WTC11 (cell line): ENCODE data around the gene C13orf46. TPM values are rescaled to one million over a fixed set of nuclear protein-coding genes. Genes with fewer than 3 reads are reported as not detected.

Experiments
- ATAC-seq: fragments of 200-7000 bp; cut with Tn5 transposase; 2 replicates; pipeline ENCODE4 v1.10.0; 2021; ENCODE audit warnings: mild to moderate bottlenecking, moderate library complexity
- CTCF ChIA-PET: fragments of 300-600 bp; sonication (Branson Sonifier 250); formaldehyde crosslinking; loops from one replicate; lab custom pipeline; 2021; ENCODE audit warnings: antibody characterized with exemption; lab: Charles Lee
- POLR2A ChIA-PET: fragments of 350-600 bp; sonication (Branson Sonifier 250); formaldehyde crosslinking; loops from one replicate; lab custom pipeline; 2021; ENCODE audit warnings: antibody characterized with exemption; lab: Charles Lee
- DNase-seq: peaks from one replicate; pipeline ENCODE4 v3.0.0; 2021; ENCODE audit warnings: low spot score
- H3K27ac Mint-ChIP-seq: 2 replicates; pipeline ENCODE4 v1.8.0; 2021; ENCODE audit warnings: mixed read lengths
- H3K27me3 Mint-ChIP-seq: 2 replicates; pipeline ENCODE4 v1.8.0; 2021; ENCODE audit warnings: low read depth, mild to moderate bottlenecking, moderate library complexity, mixed read lengths
- H3K36me3 Mint-ChIP-seq: 2 replicates; pipeline ENCODE4 v1.8.0; 2021; ENCODE audit warnings: mixed read lengths
- H3K4me1 Mint-ChIP-seq: 2 replicates; pipeline ENCODE4 v1.8.0; 2022; ENCODE audit warnings: mixed read lengths
- H3K4me3 Mint-ChIP-seq: 2 replicates; pipeline ENCODE4 v1.8.0; 2021; ENCODE audit warnings: mild to moderate bottlenecking, moderate library complexity, mixed read lengths
- H3K9me3 Mint-ChIP-seq: 2 replicates; pipeline ENCODE4 v1.8.0; 2021; ENCODE audit warnings: mixed read lengths
- ATF1 ChIP-seq: sonication (generic); formaldehyde crosslinking; IDR thresholded peaks from 2 replicates; pipeline ENCODE4 v1.8.1; 2023; ENCODE audit warnings: mild to moderate bottlenecking, moderate library complexity, missing genetic modification reagents
- ATF2 ChIP-seq: sonication (generic); formaldehyde crosslinking; IDR thresholded peaks from 2 replicates; pipeline ENCODE4 v1.8.1; 2022; ENCODE audit warnings: low read depth, missing genetic modification reagents, borderline replicate concordance
- ELF4 ChIP-seq: sonication (generic); formaldehyde crosslinking; IDR thresholded peaks from 2 replicates; pipeline ENCODE4 v1.8.1; 2022; ENCODE audit warnings: low read depth, mild to moderate bottlenecking, moderate library complexity, missing genetic modification reagents
- HMGXB4 ChIP-seq: sonication (generic); formaldehyde crosslinking; IDR thresholded peaks from 2 replicates; pipeline ENCODE4 v1.8.1; 2023; ENCODE audit warnings: mild to moderate bottlenecking, moderate library complexity, missing genetic modification reagents
- MYBL2 ChIP-seq: sonication (generic); formaldehyde crosslinking; IDR thresholded peaks from 2 replicates; pipeline ENCODE4 v1.8.1; 2023; ENCODE audit warnings: mild to moderate bottlenecking, moderate library complexity, missing genetic modification reagents
- NFE2L1 ChIP-seq: sonication (generic); formaldehyde crosslinking; IDR thresholded peaks from 2 replicates; pipeline ENCODE4 v1.8.1; 2023; ENCODE audit warnings: missing genetic modification reagents
- NR3C1 ChIP-seq: sonication (generic); formaldehyde crosslinking; conservative IDR thresholded peaks from 2 replicates; pipeline ENCODE4 v1.8.1; 2023; ENCODE audit warnings: low read depth, mild to moderate bottlenecking, missing genetic modification reagents
- PRRX2 ChIP-seq: fragments of 250-450 bp; sonication (Bioruptor Pico); IDR thresholded peaks from 2 replicates; pipeline ENCODE4 v1.8.0; 2021; ENCODE audit warnings: mild to moderate bottlenecking
- STAT6 ChIP-seq: sonication (generic); formaldehyde crosslinking; conservative IDR thresholded peaks from 2 replicates; pipeline ENCODE4 v1.8.1; 2023; ENCODE audit warnings: mild to moderate bottlenecking, low read depth, missing genetic modification reagents, moderate library complexity
- USF1 ChIP-seq: sonication (generic); formaldehyde crosslinking; IDR thresholded peaks from 2 replicates; pipeline ENCODE4 v1.8.0; 2022; ENCODE audit warnings: mild to moderate bottlenecking, missing genetic modification reagents
- ZMAT4 ChIP-seq: fragments of 250-450 bp; sonication (Bioruptor Pico); IDR thresholded peaks from 2 replicates; pipeline ENCODE4 v1.9.0; 2021; ENCODE audit warnings: mild to moderate bottlenecking
- total RNA-seq: library from RNA; stranded (reverse); gene quantifications from 3 replicates; pipeline ENCODE4 v1.2.3, GENCODE V29; 2021

Gene C13orf46
- total RNA-seq, 1 experiment from 2014 or later, result 0.50 TPM

GRCh38 chr13:114002771-114003321 lies 29.0 kb upstream of the C13orf46 start:
- Mint-ChIP-seq H3K27me3 (no peaks in the 10 kb centered on the region), H3K27ac (no peak overlapping the region), H3K4me3 (no peak overlapping the region), H3K36me3 (0 out of 2 replicates have a peak, but pooled peaks cover 4% of the 10 kb centered on the region), H3K4me1 (no peaks in the 10 kb centered on the region), H3K9me3 (no peaks in the 10 kb centered on the region)
- TF ChIP-seq USF1 (CRISPR knock-in tag) (no peak), STAT6 (CRISPR knock-in tag) (no peak), ATF2 (CRISPR knock-in tag) (no peak), ZMAT4 (no peak)
- ChIA-PET POLR2A (no interaction called here), CTCF (no interaction called here)
- DNase-seq, result no peak
- no peak for ATAC-seq

GRCh38 chr13:114002009-114002544 lies 28.2 kb upstream of the C13orf46 start:
- no peak overlapping the region for H3K4me3 Mint-ChIP-seq
- H3K27ac Mint-ChIP-seq, result 0 out of 2 replicates have a peak overlapping the region, but pooled peaks have one; percentile 45
- TF ChIP-seq STAT6 (CRISPR knock-in tag) (no peak), MYBL2 (CRISPR knock-in tag) (no peak), NR3C1 (no peak), ELF4 (no peak), PRRX2 (CRISPR knock-in tag) (no peak), HMGXB4 (CRISPR knock-in tag) (no peak), ATF1 (no peak), NFE2L1 (CRISPR knock-in tag) (no peak)
- ATAC-seq (peak; percentile 53), DNase-seq (no peak)
- 0 out of 2 replicates have a peak, but pooled peaks cover 4% of the 10 kb centered on the region for H3K36me3 Mint-ChIP-seq
- ChIA-PET POLR2A (no interaction called here), CTCF (no interaction called here)
- H3K9me3 Mint-ChIP-seq, result no peaks in the 10 kb centered on the region
- no peaks in the 10 kb centered on the region for H3K4me1 Mint-ChIP-seq
- H3K27me3 Mint-ChIP-seq, result no peaks in the 10 kb centered on the region
